ENCODE results near the gene PYGB.

Gene PYGB

GRCh38 chr20:25276533-25277050, 28.7 kb downstream of the PYGB start:
- H3K4me3 ChIP-seq (ENCODE audit: low read length) = no peak overlapping the region
- DNase-seq (ENCODE audit: low read depth, low spot score) = no peak

DNA sequence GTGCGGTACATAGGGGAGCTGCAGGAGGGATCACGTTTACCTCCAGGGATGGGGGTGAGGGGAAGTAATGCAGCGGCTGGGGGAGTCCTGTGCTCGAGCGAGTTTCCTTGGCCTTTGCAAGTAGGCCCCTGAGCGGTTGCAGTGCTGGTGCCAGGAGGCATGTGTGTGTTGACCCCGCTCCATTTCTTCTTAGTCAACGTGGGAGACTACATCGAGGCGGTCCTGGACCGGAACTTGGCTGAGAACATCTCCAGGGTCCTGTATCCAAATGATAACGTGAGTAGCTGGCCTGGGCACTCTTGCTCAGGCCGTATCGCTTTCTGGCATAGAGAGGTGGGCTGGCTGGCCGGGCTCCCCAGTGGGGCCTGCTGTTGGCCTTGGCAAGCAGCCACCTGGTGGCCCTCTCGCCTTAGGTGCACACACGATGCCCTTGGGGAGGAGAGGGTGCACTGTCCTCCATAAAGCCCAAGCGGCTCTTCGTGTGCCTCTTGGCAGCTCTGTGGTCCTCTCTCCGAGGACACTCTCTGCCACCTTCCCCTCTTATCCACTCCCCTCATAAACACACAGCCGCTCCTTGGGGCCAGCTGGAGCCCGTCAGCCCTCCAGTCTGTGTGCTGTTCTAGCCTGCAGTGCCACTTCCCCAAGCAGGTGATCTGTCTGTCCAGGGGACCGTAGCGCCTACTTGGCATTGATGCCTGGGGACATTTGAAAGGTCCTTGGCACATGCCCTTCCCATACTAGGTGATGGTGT, 29.3 kb downstream of the PYGB start:
- no peak overlapping the region for H3K4me3 ChIP-seq (ENCODE audit: low read length)
- no peak for DNase-seq (ENCODE audit: low read depth, low spot score)

DNA sequence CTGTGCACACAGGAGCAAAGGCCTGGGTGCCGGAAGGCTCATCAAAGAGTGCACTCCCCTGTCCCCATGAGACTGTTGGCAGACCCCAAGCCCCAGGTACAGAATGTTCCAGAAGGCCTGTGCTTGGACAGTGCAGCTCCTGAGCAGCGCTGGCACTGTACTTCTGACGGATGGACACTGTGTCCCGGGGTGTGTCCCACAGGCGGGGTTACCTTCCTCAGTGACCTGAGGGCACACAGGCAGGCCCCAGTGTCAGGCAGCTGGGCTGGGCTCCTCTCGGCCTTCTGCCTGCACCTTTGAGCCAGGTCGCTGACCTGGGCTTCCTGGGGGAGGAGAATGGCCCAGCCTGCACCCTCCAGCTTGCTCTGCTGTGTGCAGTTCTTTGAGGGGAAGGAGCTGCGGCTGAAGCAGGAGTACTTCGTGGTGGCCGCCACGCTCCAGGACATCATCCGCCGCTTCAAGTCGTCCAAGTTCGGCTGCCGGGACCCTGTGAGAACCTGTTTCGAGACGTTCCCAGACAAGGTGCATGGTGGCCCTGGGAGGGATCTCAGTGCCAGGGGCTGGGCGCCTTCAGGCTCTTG, 30.1 kb downstream of the PYGB start:
- DNase-seq (ENCODE audit: low read depth, low spot score) = no peak
- no peak overlapping the region for H3K4me3 ChIP-seq (ENCODE audit: low read length)

DNA sequence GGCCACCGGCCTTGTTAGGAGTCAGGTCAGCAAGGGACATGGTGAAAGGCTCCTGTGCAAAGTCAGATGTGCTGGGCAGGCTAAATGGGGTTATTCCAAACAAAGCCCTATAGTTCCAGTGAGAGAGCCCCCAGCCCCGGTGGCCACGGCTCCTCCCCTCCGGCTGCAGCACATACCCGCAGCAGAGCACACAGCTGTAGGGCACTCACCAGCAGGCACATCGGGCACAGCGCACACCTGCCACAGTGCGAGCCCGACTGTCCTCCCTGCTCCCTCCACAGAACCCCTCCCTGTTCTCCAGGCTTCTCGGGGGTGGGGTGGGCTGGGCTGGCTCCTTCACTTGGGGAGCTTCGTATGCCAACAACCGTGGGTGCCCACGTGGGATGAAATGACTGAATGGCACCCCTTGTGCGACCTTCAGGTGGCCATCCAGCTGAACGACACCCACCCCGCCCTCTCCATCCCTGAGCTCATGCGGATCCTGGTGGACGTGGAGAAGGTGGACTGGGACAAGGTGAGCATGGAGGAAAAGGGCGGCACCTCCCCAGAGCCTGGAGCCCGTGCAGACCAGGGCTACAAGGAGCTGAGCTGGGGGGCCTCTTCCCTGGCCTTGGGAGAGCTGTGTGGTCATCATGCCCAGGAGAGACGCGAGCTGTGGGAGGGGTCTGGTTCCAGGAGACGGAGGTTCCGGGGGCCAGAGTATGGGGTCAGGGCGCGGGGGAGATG, 30.9 kb downstream of the PYGB start:
- no peak overlapping the region for H3K4me3 ChIP-seq (ENCODE audit: low read length)
- DNase-seq (ENCODE audit: low read depth, low spot score) = no peak

DNA sequence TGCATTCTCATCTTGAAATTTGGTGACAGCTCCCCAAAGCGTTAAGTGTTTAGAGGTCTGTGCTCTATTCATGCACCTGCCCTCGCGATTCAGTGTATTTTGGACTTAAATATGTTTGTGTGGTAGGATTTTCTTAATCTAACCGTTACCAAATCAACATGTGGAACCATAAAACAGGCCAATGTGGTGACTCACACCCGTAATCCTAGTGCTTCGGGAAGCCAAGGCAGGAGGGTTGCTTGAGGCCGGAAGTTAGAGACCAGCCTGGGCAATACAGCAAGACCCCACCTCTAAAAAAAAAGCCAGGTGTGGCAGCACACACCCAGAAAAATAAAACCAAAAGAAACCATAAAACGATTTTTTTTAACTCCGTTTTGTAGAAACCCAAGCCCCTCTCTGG, 31.5 kb downstream of the PYGB start:
- DNase-seq (ENCODE audit: low read depth, low spot score) = no peak
- H3K4me3 ChIP-seq (ENCODE audit: low read length) = no peak overlapping the region

- H3K4me3 ChIP-seq (ENCODE audit: low read length) = no peak overlapping the region
- no peak for DNase-seq (ENCODE audit: low read depth, low spot score)
Measured at GRCh38 chr20:25280051-25280573, 32.2 kb downstream of the PYGB start.

DNA sequence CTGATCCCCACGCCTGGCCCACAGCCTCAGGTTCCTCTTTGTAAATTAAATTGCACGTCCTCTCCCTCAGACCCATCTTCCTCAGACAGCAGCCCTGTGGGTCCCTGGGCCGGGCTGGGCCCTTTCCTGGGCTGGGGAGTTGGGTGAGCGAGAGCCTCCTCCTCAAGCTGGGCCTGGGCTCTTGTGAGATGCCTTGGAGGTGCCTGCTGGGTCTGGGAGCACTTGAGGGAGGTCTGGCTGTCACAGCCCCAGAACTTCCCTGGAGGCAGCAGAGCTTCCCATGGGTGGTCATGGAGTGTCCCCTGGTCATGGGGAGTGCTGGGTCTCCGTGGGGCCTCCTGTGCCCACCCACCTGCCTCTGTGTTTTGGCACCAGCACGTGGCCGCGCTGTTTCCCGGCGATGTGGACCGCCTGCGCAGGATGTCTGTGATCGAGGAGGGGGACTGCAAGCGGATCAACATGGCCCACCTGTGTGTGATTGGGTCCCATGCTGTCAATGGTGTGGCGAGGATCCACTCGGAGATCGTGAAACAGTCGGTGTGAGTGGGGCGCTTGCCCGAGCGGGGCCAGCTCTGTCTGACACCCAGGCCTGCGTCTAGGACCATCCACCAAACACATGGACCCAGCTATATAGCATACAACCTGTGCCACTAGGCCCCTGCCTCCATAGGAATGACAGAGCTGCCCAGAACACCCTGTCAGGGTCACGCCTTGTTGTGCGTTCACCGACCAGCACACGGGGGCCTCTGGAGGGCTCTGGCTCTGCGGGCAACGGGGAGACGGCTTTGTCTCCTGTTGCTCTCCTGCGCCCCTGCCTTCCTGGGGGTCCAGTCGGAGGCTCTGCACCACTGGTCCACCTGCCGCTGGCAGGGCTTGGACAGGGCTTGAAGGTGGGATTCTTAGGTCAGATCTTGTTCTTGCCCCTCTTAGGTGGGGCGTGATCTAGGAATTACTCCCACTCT, 33.0 kb downstream of the PYGB start:
- DNase-seq (ENCODE audit: low read depth, low spot score) = no peak
- no peak overlapping the region for H3K4me3 ChIP-seq (ENCODE audit: low read length)

GRCh38 chr20:25281541-25281991, 33.7 kb downstream of the PYGB start:
- H3K4me3 ChIP-seq (ENCODE audit: low read length) = no peak overlapping the region
- DNase-seq (ENCODE audit: low read depth, low spot score) = peak; percentile 95

- H3K4me3 ChIP-seq (ENCODE audit: low read length) = no peak overlapping the region
- DNase-seq (ENCODE audit: low read depth, low spot score) = peak; percentile 39
Measured at GRCh38 chr20:25282034-25282781, 34.3 kb downstream of the PYGB start.

DNA sequence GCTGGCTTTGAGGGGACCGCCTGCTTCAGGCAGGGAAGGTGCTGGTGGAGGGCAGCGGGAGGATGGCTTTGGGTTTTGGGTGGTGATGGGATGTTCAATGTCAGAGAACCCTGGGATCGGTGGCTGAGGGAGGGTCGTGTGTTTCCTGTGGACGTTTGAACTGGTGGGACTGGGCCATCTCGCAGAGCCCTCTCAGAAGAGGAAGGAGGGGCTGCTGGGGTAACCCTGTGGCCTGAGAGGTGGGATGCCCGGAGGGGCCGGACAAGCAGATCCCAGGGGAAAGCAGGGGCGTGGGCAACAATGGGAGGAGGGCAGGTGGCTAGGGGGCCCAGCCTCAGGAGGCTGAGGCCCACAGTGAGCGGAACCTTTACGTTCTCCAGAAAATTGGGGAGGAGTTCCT, 34.9 kb downstream of the PYGB start:
- H3K4me3 ChIP-seq (ENCODE audit: low read length) = no peak overlapping the region
- DNase-seq (ENCODE audit: low read depth, low spot score) = no peak

- H3K4me3 ChIP-seq (ENCODE audit: low read length) = no peak overlapping the region
Measured at GRCh38 chr20:25283221-25283951, 35.5 kb downstream of the PYGB start.

GRCh38 chr20:25284131-25284601, 36.3 kb downstream of the PYGB start:
- no peak for DNase-seq (ENCODE audit: low read depth, low spot score)

More at GRCh38 chr20:25283221-25283951, 35.5 kb downstream of the PYGB start:
- no peak for DNase-seq (ENCODE audit: low read depth, low spot score)

DNA sequence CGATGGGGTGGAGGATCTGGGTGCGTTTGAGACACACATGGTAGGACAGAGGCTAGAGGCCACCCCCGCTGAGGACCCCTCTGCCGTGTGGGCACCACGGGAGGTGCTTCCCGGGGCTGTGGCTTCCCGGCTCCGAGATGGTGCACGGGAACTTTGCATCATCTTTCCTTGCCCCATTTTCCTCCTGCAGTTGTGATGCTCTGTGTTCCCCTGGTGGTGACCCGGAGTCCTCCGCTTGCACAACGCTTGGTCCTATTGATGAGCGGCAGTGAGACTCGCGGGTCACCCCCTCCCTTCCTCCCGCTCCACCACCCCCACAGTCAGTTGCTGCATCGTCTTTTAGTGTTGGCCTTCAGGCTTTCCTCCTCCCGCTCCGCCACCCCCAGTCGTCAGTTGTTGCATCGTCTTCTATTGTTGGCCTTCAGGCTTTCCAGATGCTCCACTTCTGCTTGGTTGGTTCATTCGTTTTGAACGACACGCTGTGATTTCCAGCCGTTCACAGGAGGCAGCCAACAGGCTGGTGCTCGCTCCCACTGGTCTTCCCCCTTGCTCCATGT, 37.3 kb downstream of the PYGB start:
- no peak overlapping the region for H3K4me3 ChIP-seq (ENCODE audit: low read length)
- DNase-seq (ENCODE audit: low read depth, low spot score) = no peak

More at GRCh38 chr20:25284131-25284601, 36.3 kb downstream of the PYGB start:
- H3K4me3 ChIP-seq (ENCODE audit: low read length) = no peak overlapping the region

DNA sequence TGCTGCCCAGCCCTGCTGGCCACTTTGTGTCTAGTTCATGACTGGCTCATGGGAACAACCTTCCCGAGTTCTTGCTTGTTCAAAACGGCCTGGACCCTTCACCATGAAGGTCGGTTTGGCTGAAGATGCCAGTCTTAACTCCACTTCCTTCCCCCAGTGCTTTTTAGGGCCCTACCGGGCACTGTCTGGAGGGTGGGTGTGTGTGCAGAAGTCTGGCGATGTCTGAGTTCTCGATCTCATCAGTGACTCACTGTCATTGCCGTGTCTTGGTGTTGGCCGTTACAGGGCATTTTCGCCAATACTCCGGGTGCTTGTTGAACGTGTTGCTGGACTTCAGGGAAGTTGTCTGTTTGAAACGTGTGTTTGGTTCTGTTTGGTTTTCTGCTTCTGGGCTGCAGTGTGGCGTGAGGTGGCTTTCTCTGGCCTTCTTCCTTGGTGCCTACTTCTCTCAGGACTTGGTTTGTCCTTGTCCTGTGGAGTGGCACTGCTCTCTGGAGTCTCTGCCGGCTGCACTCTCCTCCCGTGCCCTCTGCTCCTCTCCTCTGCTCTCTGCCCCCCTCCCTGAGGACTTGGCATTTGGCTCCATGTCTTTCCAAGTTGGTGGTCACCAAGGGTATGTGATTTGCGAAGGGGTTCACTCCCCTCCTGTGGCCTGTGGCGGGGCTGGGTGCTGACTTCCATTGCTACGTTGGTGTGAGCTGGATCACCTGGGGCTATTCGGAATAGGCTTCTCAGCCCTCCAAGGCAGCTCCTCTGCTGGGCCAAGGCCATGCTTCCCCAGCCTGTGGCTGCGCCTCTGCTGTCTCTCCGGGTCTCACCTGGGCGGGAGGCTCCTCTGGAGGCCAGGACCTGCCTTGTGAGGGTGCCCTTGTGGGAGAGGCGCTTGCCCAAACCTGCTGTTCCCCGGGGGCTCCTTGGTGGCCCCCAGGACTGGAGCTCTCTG, 38.2 kb downstream of the PYGB start:
- no peak for DNase-seq (ENCODE audit: low read depth, low spot score)
- H3K4me3 ChIP-seq (ENCODE audit: low read length) = no peak overlapping the region

- no peak overlapping the region for H3K4me3 ChIP-seq (ENCODE audit: low read length)
- DNase-seq (ENCODE audit: low read depth, low spot score) = no peak
Measured at GRCh38 chr20:25286917-25287316, 39.0 kb downstream of the PYGB start.
